Measurements from ENCODE around the gene DNAJB8.

DNA sequence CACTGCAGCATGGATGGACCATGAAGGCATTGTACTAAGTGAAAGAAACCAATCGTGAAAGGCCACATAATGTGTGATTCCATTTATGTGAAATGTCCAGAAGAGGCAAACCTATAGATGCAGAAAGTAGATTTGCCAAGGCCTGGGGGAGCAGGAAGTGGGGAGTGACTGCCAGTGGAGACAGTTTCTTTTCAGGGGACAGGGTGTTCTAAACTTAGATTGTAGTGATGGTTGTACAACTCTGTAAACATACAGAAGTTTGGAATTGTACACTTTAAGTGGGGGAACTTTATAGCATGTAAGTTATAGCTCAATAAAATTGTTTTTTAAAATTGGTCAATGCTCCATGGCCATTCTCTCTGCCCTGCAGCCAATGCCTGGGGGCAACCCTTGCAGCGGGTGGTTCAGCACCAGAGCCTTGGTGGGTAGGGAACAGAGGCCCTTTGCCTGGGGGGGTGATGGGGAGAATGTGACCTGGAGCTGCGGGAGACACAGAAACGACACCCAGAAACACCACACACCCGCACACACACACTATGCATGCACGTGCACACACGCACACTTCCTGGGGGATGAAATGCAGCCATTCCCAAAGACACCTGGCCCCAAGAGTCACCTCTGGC lies 43.1 kb downstream of the DNAJB8 start:
- TF ChIP-seq, protein P1, sequence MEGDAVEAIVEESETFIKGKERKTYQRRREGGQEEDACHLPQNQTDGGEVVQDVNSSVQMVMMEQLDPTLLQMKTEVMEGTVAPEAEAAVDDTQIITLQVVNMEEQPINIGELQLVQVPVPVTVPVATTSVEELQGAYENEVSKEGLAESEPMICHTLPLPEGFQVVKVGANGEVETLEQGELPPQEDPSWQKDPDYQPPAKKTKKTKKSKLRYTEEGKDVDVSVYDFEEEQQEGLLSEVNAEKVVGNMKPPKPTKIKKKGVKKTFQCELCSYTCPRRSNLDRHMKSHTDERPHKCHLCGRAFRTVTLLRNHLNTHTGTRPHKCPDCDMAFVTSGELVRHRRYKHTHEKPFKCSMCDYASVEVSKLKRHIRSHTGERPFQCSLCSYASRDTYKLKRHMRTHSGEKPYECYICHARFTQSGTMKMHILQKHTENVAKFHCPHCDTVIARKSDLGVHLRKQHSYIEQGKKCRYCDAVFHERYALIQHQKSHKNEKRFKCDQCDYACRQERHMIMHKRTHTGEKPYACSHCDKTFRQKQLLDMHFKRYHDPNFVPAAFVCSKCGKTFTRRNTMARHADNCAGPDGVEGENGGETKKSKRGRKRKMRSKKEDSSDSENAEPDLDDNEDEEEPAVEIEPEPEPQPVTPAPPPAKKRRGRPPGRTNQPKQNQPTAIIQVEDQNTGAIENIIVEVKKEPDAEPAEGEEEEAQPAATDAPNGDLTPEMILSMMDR (IDR thresholded peaks at IDR 0.05; ENCODE audit: low read depth, low read length, missing input control): no peak
- no peak for TF ChIP-seq SP1 (IDR thresholded peaks at IDR 0.05)
- TF ChIP-seq, protein P2, sequence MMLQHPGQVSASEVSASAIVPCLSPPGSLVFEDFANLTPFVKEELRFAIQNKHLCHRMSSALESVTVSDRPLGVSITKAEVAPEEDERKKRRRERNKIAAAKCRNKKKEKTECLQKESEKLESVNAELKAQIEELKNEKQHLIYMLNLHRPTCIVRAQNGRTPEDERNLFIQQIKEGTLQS (IDR thresholded peaks at IDR 0.05): no peak
